CD4-positive, alpha-beta T cell treated with Interleukin-10 for 1 hour (primary cell): ENCODE measurements around the gene CACUL1.
"Not testable (repeated sequence)": the region's sequence is repeated elsewhere in the genome, so short reads cannot be mapped to it uniquely, and the experiment has no call there.

Experiments used
- DNase-seq: peaks from one replicate; pipeline ENCODE4 v3.0.0-alpha.2; 2020

CACUL1 gene

DNA sequence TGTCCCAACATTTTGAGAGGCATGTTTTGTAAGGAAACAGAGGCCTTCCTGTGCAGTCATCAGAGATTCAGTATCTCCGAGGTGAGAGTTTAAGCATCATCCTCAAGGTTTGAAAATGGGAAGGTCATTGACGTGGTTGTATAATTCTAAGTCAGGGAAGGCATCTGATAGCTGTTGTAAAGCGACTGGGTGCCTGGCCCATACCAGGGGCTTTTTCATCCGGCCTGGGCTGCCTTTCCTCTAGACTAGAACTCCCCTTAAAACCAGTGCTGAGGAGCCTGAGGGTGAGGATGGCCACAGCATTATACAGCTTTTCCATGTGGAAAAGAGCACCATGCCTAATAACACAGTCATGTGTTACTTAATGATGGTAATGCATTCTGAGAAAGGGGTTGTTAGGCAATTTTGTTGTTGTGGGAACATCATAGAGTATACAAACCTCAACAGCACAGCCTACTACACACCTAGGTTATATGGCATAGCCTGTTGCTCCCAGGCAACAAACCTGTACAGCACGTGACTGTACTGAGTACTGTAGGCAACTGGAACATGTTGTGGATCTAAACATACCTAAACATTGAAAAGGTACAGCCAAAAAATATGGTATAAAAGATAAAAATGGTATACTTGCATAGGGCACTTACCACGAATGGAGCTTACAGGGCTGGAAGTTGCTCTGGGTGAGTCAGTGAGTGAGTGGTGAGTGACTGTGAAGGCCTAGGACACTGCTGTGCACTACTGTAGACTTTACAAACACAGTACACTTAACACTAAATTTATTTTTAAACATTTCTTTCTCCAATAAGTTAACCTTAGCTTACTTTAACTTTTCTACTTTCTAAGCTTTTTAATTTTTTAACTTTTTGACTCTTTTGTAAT is 13.5 kb upstream of the CACUL1 start:
- DNase-seq: no peak

DNA sequence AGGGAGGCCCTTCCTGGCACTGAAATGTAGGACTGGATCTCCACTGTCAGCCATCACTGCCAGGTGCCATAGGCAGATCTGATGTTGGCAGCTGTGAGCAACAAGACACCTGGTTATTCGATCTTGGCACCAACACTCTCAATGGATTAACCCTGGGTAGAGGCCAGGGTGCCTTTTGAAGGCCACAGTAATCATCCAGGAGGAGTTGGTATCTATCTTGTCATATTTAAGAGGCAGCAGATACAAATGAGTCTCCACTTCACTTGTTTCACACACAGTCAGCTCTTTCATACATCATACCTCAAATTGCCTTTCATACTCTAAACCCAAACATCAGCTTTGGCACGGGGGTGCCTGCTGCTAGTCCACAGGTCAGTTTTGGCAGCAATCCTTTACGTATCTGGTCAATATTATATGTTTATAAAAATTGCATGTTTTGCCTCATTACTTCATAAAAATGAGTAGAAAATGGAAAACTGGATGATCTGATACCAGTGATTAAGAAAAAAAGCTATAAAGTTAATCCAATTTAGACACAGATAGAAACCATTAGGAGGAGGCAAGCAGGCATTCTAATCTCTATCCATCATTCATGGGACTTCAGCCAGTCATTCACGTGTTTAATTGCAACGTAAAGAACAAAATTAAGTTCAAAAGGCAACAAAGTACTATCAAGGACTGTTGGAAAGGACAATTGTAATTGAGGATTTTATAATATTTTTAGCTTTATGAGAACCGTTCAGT is 12.7 kb upstream of the CACUL1 start:
- no peak for DNase-seq

DNA sequence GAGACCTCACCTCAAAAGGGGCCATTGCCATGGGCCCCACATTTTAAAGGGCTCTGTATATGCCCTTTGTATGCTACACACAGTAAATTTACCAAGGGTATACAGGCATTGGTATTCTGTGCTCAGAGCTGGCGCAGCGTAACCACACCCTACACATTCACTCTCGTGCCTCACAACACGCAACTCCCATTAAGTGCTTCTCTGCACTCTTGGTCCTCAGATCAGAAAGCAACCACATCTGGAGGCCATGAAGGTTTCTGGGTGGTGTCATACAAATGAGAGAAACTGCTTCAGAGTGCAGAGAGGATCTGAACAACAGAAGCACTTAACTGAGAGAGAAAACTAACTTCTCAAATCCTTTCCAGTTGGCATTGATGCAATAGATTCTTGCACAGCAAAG is 9.4 kb upstream of the CACUL1 start:
- DNase-seq: no peak

DNA sequence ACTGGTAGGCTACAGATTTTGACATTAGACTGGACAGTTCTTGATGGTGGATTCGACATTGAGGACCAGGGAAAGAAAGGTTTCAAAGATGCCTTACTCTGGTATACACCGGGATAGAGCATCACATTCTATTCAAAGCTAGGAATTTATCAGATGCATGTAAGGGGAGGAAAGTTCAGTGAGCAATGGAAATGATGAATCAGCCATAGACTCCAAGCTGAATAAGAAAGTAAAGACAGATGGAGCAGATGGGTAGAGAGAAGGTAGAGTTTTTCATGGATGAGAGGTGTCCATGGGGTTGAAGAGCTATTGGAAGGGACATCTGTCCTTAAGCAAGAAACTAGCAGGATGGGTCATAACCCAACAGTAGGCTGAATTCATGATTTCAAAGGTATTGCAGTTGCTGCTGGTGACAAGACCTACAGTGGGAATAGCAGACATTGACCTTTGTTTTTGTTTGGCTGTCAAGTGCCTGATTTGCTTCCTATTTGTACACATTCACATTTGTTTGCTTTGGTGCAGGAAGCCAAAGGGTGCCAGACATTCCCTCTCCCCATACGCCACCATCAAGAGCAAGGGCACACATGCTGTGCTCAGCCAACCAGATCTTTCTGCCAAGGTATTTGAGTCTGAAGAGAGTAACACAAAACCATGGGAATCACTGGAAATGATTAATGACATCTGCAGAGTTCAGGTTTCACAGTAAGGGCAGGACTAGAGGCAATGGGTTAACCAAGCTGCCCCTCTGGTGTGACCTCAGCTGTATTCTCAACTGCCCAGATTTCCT is 8.6 kb upstream of the CACUL1 start:
- no peak for DNase-seq

DNA sequence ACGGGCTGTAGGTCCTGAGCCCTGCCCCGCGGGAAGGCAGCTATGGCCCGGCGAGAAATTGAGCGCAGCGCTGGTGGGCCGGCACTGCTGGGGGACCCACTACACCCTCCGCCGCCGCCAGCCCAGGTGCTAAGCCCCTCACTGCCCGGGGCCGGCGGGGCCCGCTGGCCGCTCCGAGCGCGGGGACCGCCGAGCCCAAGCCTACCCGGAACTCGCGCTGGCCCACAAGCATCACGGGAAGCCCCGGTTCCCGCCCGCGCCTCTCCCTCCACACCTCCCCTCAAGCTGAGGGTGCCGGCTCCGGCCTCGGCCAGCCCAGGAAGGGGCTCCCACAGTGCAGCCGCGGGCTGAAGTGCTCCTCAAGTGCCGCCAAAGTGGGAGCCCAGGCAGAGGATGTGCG is 5.5 kb upstream of the CACUL1 start:
- DNase-seq: no peak

DNA sequence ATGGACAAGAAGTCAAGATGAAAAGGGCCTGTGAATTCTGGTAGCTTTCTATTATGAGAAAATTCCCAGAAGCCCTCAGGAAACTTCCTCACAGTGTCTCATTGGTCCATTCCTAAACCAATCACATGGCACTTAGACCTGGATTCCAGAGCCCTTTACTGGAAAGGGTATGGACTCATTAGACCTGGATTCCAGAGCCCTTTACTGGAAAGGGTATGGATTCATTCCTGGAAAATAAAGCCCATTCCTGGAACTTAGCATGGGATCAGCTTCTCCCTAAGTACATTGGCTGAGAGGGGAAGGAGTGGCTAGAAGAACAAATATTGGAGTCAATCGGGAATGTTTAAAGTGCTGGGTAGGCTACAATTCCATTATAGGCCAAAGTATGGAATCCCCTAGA is 3.7 kb upstream of the CACUL1 start:
- no peak for DNase-seq

DNA sequence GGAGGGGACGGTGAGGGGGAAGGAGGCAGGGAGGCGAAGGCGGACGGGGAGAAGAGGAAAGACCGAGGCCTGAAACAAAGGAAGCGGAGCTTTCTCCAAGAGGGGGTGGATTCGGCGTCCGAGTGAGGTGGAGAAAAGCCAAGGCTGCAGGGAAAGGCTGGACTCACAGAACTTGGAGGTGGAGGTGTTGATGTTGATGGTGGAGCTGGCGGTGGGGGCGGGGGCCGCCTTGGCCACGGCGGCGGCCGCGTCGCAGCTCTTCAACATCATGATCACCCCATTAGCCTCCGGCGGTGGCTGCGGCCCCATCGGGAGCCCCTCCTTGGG is 578 bp downstream of the CACUL1 start:
- no peak for DNase-seq

DNA sequence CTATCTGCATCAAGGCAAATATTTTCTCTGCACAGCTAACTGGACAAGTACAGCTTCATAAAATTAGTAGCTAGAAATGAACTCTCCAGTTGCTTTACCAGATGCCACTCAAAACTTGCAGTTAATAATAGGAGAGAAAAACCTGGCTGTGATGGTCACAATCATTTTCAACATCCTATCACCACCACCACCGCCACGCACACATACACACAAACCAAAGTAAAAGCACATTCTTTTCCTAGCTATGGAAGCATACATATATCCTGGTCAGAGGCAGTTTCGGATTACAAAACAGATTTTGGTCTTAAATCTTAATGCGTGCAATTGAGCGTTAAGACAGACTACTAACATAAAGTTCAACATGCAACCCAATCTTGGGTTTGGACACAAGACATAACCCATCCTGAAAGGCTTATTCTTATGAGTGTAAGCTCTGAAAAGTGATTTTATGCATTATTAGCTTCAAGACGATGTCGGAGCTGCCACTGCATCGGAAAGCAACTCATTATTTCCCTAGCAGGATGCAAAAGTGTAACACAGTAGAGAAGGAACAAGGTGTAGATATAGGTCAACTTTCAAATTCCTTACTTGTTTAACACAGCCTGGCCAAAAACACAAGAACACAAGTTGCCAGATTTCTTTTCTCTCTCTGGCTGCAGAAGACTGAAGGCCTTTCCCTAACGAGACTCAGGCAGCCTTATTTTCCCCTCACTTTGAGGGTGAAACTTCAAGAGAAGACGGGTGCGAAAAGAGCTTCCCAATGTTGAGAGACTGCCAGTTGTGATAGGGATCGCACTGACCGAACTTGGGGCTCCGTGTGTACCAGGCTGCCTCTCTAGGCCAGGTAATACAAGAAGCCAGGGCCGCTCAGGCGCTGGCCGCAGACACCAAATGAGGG is 1.2 kb downstream of the CACUL1 start:
- peak; percentile 42 for DNase-seq

DNA sequence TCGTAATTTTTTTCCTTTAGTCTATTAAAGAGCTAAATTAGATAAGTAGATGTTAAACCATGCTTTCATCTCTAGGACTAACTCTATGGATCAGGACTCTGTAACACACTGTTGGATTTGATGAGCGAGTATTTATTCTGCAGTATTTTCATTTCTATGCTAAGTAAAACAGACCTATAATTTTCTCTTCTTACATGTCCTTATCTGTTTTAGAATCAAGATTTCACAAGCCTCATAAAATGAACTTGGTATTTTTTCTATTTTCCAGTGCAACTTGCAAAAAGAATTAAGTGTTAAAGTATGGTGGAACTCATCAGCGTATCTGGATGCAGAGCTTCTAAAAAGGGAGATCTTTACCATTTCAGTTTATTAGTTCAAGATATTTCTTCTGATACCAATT is 2.4 kb downstream of the CACUL1 start:
- no peak for DNase-seq

DNA sequence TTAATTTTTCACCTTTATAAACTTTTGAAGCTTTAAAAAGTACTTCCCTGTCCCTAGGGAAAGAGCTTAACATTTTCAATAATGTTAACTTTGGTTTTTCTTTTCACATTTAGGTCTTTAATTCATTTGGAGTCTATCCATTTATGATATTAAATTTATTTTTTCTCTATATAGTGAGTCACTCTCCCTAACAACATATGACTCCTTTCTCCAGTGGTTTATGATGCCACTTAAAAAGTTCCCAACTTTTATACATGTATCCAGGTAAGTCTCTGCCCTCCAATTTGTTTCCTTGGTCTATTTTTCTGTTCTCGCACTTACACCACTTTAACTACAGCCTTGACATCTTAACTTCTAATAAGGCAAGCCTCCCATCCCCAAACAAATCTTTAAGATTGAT is 3.5 kb downstream of the CACUL1 start:
- DNase-seq: no peak

DNA sequence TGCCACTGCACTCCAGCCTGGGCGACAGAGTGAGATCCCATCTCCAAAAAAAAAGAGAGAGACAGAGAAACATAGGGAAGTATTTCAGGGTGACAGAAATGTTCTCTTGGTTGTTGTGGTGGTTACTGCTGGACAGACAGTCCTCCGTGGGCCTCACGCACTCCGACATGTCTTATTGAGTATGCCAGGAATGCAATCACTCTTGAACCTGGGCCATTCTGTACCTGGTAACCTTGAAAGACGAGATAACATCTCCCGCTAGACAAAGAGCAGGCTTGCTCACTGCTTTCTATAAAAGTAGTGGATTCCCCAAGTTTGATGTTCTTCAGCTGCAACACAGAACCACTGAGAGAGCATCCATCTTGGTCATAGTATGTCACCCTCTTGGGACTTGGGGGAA is 6.7 kb downstream of the CACUL1 start:
- no peak for DNase-seq

DNA sequence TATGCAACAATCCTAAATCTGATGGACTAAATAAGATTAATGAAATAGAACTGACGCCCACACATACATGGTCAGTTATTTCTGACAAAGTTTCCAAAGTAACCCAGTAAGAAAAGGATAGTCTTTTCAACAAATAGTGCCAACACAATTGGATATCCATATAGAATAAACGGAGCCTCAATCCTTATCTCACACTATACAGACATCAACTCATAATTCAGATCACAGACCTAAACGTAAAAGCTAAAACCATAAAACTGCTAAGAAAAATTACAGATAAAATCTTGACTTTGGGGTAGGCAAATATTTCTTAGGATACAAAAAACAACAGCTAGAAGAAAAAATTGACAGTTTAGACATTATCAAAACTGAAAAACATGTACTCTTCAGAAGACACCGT is 8.5 kb downstream of the CACUL1 start:
- no peak for DNase-seq

DNA sequence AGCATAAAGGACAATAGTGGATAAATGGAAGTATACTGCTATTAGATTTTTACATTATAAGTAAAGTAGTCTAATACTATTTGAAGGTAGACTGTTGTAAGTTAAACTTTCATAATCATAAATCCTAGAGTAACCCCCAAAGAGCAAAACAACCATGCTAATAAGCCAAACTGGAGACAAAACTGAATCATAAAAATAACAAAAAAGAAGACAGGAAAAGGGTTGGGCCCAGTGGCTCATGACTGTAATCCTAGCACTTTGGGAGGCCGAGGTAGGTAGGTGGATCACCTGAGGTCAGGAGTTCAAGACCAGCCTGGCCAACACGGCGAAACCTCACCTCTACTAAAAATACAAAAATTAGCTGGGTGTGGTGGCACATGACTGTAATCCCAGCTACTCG is 9.7 kb downstream of the CACUL1 start:
- no peak for DNase-seq

DNA sequence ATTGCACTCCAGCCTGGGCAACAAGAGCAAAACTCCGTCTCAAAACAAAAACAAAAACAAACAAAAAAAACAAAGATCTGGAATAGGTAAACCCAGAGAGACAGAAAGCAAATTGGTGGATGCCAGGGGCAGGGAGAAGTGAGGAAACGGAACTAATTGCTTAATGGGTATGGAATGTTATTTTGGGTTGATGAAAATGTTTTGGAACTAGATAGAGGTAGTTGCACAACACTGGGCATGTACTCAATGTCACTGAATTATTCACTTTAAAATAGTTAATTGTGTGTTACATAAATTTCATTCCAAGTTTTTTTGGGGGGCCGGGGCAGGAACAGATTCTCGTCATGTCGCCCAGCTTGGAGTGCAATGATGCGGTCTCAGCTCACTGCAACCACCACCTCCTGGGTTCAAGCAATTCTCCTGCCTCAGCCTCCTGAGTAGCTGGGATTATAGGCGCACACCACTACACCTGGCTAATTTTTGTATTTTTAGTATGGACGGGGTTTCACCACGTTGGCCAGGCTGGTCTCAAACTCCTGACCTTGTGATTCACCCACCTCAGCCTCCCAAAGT is 10.3 kb downstream of the CACUL1 start:
- DNase-seq: not testable (repeated sequence)

DNA sequence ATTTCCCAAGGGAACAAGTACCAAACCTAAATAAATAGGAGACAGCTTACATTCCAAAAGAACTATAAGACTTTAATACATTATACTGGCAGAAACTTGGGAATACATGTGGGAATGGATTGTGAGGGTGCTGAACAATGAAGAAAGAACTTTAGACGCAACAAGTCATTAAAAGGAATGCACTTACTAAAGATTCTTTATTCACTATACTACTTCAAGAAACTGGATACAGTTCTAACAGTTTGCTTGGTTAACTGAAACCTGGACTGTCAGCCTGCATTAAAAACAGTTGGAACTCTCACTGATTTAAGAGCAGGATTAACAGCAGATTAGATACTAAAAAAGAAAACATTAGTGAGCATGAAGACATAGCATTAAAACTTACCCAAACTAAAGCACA is 12.0 kb downstream of the CACUL1 start:
- no peak for DNase-seq

DNA sequence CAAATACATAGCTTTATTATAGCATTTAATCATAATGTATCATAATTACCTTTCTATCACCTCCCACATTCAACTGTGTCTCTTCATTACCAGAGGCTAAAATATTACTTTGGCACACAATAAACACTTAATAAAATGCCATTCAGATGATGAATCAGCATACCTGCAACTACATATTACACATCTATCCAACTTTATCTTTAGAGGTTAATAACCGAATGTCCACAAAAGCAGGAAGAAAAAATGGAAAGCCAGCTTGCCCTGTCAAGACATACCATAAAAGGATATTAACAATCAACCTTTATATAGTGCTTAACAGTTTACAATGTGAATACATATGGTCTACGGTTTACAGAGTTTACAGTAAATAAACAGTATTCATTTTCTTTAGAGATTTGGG is 12.7 kb downstream of the CACUL1 start:
- no peak for DNase-seq

DNA sequence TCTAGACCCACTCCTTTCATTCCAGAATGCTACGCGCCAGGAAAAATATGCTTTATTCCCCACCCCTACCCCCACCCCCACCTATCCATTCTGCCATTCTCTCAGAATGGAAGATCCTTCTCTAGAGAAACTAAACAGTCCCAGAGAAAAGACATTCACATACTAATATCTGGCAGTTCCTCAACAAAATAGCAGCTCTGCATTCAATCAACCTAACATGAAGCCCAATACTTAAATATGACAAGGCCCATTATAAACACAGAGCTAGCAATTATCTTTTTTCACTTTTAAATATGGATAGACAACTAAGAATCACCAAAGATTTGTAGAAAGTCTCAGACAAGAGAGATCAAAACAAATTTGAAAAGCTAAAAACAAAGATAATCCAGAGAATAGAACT is 16.4 kb downstream of the CACUL1 start:
- DNase-seq: no peak

DNA sequence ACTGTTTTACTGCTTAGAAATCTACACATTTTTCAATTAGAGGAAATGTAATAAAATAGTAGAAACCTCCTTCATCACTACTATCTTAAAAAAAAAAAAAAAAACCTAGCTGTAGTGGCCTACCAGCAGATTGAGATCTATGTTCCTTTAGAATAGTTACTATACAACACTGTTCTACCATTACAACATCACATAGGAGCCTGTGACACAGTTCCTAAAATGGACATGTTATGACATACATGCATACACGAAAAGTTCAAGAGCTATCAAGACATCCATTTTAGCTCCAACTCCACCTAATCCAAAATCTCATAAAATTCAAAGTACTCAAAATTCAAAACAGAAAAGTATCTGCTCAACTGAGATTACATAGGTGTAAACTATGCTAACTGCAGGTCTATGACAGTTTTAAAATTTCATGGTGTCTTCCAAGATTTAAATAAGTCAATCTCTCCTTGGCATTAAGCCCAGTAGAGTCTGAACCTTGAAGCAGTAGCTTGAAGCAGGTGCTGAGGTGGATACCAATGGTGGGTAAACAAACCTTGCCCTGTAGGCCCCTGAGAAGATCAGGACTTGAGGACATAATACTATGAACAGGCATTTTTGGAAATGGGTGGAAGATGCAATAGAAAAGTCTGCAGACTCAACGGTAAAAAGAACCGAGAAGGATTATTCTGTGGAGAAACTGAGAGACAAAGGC is 17.0 kb downstream of the CACUL1 start:
- no peak for DNase-seq

DNA sequence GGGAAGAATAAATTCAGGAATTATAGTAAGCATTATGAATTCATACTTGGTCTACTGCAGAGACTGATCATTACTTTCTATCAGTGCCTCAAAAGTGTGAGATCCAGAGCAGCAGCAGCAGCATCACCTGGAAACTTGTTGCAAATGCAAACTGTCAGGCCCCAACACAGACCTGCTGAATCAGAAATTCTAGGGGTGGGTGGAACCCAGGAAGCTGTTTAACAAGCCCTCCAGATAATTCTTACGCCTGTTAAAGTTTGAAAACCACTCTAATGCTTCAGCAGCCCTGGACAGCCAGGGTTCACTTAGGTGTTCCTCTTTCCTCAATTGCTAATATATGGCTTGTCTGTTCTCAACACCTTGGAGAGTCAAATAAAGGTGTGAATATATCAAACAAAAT is 19.5 kb downstream of the CACUL1 start:
- no peak for DNase-seq

DNA sequence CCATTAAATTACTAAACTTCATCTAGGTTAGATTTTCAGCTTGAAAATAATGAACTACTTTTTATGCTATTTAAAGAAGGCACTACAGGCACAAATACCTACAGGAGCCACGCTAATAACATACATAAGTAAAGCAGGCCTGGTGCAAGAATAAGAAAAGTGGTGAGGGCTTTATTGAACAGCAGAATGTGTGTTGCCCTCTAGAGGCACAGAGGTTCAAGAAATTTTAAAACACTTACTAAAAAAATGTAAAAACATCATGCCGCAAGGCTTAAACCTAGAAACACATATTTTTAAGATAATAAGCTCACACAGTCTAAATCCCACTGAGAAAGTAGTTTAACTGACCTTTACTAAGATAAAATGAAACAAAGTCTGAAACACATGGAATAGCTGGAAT is 20.3 kb downstream of the CACUL1 start:
- no peak for DNase-seq

DNA sequence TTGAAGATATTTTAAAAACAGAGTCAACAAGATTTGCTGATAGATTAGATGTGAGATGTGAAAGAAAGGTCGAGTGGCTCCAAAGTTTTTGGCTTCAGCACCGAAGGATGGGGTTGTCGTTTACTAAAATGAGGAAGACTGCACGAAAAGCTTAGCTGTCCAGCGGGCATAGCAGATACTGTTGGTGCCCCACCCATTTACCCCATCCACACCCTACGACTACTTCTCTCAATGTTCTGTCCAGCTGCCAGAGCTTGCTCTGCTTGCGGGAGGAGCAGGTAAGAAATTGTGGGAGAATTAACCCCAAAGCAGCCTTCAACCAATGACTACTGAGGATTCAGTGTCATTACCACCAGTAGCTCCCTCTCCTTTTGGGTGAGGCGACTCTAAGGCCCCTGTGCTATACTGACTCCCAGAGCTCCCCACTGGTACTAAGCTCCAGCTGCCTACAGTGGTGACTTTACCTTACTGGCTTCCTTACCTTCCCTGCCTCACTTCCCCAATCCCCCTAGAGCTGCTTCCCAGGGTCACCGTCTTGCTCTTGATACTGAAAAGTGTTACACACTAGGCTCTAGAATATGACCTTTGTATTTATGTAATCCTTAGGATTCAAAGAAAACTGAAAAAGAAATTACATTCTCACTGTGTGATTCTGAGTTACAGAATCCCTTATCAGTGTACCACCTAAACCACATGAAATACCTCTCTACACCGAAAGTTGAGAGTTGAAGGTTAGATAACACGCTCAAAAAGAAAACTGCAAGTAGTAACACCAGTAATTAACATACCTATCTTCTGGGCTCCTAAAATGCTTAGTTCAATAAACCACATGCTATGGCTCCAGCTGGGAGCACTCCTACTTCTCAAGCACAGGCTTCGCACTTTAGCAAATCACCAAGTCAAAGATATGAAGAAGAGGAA is 22.3 kb downstream of the CACUL1 start:
- DNase-seq: peak; percentile 31
